Inflammatory macrophage treated with lipopolysaccharide for 4 hours (primary cell): Measurements from ENCODE around the gene SLC35D3.
"Not testable (repeated sequence)": the region's sequence is repeated elsewhere in the genome, so short reads cannot be mapped to it uniquely, and the experiment has no call there.

Experiments
- DNase-seq: peaks from one replicate; pipeline ENCODE4 v3.0.0-alpha.2; 2020

Gene SLC35D3

DNA sequence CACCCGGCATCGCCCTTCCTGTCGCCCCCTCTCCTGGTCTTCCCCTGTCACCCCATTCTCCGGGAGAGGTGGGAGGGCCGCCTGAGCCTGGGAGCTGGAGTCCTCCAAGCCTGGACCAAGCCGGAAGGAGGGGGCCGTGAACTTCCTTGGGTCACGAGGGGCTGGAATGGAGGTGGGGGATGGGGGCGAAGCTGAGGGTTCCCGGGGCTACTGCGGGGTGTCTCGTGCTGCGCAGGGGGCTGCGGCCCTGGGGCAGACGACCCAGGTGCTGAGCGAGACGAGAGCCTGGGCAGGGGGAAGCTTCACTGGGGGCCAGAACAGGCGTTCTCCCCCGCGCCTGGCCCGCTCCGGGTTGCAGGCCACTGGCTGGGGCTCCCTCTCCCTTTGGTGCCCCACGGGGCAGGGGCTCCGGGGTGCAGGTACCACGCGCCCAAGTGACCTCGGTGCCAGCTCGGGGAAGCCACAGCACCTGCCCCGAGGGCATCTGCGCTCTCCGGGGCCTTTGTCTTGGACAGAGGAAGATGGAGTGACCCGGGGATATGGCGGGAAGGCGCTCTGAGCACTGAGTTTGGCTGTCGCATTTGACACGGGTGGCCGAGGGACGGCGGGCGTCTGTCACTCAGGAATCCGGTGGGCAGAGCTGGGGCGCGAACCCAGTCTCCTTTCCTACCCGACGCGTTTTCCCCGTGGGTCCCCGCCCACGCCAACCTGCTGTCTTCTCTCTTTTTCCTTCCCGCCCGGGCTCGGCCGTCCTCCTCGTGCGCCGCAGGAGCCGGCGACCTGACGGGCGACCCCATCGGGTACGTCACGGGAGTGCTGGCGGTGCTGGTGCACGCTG, 1.2 kb downstream of the SLC35D3 start:
- no peak for DNase-seq

DNA sequence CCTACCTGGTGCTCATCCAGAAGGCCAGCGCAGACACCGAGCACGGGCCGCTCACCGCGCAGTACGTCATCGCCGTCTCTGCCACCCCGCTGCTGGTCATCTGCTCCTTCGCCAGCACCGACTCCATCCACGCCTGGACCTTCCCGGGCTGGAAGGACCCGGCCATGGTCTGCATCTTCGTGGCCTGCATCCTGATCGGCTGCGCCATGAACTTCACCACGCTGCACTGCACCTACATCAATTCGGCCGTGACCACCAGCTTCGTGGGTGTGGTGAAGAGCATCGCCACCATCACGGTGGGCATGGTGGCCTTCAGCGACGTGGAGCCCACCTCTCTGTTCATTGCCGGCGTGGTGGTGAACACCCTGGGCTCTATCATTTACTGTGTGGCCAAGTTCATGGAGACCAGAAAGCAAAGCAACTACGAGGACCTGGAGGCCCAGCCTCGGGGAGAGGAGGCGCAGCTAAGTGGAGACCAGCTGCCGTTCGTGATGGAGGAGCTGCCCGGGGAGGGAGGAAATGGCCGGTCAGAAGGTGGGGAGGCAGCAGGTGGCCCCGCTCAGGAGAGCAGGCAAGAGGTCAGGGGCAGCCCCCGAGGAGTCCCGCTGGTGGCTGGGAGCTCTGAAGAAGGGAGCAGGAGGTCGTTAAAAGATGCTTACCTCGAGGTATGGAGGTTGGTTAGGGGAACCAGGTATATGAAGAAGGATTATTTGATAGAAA, 2.0 kb downstream of the SLC35D3 start:
- no peak for DNase-seq

DNA sequence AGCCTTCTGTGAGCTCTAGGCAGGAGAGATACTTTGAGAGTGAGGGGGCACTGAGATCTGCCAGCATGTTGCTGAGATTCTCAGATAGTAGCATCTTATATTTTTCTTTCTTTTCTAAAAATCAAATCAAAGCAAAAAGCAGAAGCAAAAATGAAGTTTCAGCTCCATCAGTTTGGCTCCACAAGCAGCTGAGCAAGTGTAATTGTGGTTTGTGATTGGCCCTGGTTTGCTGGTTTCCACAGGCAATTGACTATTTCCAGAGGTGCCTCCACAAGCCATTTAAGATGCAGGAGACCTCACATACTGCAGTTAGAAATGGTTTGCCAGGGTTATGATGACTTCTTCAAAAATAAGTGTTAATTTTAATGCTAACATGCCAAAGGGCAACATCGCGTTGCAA, 4.3 kb downstream of the SLC35D3 start:
- no peak for DNase-seq

DNA sequence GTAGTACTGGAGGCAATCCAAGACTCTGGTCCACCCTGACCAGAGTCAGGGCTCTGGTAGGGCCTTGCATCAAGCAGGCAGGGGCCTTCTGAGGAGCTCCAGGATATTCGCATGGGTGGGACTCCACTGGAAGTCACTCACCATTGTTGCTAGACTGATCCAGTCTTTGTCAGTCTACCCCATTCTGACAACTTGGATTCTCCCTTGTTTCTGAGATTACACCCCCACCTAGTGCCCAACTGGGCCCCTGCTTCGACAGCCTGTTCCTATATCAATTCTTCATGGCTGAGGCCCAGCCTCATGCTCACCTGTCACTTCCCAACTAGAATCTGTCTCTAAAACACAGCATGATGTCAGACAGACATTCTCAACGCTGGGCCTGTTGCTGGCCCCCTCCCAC, 5.2 kb downstream of the SLC35D3 start:
- DNase-seq = no peak

DNA sequence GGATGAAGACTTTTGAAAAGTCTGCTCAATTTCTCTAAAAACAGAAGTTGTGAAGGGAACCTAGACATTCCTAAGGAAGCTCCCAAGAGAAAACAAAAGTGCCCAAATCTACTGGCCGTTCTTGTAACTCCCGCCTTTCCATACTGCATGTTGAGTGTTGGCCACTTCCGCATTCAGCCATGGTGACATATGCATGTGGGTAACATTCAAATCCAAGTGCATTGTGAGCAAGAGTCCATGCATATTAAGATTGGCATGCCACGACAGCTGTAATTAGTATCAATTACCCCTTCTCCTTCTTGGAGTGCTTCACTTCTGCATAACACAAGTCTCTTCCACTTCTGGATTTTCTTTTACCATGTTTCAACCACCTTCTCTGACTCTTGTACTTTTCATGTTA, 8.4 kb downstream of the SLC35D3 start:
- DNase-seq = no peak

DNA sequence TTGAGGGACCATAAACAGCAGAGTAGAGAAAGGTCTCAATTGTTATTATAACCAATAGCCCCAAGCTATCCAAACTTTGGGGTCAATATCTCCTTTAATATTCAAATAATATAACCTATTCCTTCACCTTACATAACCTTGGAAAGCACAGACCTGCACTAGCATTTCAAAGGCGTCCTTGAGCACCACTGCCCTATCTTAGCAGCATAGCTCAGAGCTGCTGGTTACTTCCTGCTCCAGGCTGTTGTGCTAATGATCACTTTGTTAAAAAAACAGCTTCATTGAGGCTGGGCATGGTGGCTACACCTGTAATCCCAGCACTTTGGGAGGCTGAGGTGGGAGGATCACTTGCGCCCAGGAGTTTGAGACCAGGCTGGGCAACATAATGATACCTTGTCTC, 10.5 kb downstream of the SLC35D3 start:
- DNase-seq = no peak

DNA sequence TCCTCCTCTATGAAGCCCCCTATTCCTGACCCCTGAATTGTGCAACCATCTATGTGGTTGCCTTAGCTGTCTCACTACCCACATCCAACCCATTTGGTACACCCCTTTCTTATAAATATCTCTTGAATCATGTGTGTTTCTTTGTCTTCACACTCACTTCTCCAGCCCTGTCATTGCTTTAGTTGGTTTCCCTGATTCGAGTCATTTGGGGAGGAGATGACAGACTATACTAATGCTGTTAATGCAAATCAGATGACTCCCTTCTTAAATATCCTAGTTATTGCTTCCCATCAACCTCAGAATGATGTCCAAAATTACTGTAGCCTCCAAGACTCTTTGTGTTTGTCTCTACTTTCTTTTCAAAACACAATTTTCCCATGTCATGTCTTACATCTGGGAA, 23.0 kb downstream of the SLC35D3 start:
- no peak for DNase-seq

DNA sequence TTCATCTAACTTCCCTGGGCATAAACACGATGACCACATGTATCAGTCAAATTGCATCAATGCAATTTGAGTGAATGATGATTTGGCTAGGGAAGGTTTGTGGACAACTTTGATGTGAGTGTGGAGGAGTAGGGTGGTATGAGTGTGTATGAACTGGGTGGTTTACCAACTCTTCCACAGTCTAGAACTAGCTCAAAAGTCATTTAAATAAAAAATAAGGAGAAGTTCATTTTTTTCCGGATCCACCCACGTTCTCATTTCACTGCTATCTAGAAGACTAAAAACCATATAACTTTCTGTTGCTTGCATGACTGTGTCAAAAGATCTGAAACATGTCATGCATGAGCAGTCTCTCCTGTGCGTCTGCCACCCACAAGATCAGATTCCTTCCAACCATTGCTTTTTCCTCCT, 23.6 kb downstream of the SLC35D3 start:
- peak; percentile 39 for DNase-seq

DNA sequence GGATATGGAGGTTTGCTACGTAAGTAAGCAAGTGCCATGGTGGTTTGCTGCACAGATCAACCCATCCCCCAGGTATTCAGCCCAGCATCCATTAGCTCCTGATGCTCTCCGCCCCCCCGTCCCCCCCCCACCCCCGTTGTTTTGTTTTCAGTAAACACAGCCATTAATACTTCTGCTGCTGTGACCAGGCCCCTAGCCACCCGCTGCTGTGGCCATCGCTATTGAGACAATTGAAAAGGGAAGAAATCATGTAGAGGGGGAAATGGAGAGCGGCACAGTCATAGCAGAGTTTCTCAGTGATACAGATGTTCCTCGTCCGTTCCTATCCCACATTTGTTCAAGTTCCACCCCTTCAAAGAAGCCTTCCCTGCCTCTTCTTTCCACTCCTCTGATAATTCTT, 24.9 kb downstream of the SLC35D3 start:
- DNase-seq = no peak

DNA sequence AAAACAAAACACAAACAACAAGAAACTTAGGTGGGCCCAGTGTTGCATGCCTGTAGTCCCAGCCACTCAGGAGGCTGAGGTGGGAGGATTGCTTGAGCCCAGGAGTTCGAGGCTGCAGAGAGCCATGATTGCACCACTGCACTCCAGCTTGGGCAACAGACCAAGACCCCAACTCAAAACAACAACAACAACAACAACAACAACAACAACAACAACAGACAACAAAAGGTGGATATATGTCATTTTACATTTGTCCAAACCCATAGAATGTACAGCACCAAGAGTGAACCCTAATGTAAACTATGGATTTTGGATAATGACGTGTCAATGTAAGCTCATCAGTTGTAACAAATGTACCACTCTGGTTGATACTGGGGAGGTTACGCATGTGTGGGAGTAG, 27.9 kb downstream of the SLC35D3 start:
- not testable (repeated sequence) for DNase-seq

DNA sequence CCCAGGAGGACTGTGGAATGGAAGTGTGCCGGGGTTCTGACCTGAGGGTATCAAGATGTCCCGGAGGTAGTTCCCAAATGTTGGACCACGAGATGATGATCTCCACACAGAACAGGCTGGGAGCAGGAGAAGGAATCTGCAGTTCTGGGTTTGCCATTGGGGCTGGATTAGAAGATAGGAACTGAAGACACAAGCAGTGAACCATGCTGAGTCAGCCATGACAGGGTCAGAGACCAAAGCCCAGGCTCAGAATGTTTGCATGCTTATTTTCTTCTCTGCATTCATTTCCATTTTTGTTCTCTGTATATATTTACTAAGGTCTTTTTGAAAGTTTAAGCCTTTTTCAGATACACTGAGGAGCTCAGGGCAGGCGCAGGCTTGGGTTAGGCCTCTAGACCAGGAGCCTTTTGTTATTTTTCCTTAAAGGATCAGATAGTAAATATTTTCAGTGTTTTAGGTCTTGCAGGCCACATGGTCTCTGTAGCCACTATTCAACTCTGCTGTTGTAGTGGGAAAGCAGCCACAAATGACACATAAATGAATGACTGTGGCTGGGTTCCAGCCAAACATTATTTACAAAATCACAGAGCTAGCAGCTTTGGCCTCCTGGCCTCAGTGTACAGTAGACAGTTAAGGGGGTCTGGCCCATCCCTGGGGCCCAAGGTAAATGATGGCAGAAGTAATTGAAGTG, 28.5 kb downstream of the SLC35D3 start:
- DNase-seq = no peak

DNA sequence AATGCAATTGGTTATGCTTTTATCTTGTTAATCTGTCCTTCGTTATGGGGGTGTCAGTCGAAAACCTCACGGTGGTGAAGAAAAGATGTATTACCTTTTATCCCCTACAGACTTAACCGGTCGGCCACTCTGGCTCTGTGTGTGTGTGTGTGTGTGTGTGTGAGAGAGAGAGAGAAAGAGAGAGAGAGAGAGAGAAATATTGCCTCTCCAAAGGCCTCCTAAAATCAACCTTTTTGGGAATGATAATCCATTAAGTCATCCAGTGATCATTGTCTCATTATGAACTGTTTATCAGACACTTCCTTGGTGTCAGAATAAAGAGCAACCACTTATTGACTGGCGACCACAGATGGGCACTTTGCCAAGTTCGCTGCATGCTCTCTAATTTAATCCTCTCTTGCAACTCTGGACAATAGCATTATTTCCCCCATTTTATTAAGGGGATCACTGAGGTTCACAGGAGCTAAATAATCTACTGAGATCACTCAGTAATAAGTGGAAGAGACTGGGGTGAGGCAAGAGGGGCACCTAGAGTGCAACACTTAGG, 30.7 kb downstream of the SLC35D3 start:
- DNase-seq = no peak

DNA sequence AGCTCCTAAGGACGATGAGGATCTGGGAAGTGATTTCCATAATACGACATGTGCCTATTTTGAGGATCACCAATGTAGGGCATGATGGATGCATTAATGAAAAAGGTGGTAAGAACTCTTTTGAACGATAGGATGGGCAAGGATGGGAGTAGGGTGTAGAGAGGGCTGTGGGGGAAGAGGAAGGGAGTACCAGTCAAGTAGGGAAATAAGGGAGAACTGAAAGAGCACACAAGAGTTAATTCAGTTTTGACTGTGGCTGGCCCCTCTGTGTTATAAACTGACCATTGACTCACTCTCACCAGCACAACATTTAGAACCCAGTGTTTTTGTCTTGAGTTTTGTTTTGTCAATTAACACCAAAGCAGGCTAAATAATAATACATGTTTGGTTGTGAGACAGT, 33.0 kb downstream of the SLC35D3 start:
- no peak for DNase-seq

DNA sequence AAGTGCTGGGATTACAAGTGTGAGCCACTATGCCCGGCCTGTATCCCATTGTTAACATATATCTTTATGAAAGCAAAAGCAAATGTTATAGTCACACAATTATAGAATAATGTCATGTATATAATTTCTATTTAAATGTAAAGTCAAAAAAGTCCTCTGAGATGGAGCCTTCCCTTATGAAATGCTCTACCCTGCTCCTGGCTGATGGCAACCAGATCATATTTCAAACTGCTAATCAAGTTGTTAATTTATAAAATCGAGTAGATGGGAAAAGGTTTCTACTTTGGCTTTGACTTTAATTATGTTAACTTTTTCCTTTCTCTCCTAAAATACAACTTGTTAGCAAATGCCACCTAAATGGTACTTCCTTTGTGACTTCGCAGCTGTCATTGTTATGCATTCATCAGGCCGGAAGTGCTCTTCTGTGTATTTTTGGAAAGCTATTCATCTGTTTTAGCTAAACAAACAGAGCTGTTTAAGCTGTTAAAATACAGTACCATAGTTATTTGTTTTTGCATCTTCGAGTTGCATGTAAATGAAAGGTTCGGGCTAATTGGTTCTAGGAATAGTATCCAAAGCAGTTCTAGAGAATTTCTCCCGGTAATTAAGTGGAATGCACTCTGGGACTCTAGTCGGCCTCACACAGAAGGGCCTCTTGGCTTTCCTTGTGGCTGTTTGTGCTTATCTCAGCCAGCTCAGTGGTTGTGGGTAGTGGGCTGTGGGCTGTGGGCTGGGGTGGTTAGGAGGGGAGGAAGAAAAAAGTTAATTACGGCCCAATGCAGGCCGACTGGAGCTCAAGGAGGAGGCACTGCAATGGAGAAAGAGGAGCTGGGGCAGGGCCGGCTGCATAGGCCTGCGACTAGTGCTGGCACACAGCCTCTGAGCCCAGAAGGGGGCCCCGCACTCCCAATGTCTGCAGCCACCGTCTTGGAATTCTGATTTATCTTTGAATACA, 34.8 kb downstream of the SLC35D3 start:
- no peak for DNase-seq

DNA sequence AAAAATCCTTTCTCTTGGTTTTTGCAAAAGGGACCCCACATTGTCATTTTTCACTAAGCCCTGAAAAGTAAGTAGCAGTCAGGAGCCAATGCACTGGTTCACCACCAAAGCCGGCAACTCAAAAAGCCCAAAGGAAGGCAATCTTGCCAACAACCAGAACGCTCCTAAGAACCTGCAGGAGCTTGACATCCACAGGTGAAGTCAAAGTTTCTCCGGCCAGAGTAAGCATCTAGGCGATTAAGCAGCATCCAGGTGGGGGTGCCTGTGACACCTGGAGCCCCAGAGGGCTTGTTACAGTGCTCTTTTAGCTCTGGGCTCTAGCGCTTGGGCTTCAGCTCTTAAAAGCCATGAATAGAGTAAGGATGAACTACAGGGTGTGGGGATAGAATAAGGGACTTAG, 36.1 kb downstream of the SLC35D3 start:
- DNase-seq = no peak

DNA sequence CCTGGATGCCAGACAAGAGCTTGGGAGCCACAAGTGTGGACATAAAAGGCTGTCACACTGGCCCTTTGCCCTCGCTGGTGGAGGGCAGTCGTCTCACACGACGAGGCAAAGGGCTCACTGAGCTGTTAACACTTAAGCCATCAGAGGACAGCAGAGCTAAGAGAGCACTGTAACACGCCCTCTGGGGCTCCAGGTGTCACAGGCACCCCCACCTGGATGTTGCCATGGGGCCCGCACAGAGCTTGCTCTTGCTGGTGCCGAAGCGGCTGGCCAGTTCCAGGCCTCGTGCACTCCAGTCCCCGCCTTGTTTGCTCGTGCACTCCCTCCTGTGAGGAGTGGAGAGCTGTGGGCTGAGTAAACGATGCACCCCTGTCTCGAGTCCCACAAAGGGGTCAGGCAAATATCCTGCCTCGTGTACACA, 37.4 kb downstream of the SLC35D3 start:
- DNase-seq = no peak

DNA sequence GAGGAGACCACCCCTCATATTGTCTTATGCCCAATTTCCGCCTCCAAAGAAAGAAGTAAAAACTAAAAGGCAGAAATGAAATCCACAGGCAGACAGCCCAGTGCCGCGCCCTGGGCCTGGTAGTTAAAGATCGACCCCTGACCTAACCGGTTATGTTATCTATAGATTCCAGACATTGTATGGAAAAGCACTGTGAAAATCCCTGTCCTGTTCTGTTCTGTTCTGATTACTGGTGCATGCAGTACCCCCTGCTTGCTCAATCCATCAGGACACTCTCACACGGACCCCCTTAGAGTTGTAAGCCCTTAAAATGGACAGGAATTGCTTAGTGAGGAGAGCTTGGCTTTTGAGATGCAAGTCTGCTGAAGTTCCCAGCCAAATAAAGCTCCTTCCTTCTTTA, 37.8 kb downstream of the SLC35D3 start:
- not testable (repeated sequence) for DNase-seq

DNA sequence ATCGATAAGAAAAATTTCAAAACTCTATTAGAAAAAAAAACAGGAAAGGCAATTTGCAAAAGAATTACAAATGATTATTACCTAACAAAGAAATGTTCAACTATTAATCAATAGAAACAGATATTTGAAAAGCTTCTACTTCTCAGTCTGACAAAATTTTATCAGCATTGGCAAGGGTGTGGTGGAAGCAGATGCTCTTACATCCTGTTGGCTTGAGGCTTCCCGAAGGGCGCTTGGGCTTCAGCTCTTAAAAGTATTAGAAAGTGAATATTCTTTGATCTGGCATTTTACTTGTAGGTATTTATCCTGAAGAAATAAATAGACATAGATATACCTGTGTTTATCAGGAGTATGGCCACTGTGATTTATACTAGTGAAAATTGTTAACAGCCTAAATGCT, 38.7 kb downstream of the SLC35D3 start:
- DNase-seq = no peak

DNA sequence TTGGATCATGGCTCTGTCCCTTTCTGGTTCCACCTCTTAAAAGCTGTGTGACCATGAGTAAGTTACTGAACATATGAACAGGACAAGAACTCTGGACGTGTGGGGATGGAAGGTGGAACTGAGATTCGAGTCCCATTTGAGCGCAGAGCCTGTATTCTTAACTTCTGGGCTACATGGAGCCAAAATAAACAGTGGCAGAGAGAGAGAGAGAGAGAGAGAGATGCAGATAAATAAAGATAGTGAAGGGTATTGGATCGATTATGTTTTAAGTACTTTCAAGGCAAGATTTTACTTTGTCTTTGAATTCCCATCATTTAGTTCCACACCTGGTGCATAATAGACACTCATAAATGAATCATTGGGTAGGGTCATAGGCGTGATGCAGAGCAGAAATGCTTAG, 39.7 kb downstream of the SLC35D3 start:
- no peak for DNase-seq

DNA sequence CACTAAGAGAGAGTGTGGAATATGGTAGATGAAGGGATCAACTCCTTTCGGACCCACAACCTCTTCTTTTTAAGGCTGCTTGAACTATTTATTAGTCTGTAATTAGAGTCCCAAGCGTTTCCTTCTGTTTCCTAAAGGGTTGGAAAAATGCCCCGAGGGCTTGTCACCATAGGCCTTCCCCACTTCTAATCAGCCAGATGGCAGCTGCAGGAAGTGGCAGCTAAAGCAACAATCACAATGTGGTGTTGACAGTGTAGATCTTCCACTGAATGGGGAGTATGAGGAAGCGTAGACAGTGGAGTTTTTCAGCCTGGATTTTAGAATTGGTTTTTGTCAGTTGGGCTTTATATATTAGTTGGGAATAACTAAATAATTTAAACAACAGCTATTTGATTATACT, 40.6 kb downstream of the SLC35D3 start:
- DNase-seq = no peak

DNA sequence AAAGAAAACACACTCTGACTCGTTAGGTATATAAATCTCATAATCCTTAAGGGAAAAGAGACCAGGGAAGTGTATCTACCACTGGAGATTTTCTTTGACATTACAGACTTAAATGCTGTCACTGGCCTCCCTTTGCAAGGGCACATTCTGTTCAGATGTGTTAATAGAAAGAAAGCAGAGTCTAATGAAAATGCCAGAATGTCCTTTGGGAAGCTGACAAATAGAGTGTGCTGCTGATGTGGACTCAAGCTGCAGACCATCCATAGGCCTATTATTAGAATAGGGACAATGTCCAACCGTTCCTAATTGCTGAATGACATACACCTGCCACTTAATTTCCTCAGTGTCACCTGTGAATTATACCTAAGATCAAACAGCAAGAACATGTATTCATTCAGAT, 41.2 kb downstream of the SLC35D3 start:
- DNase-seq = no peak

DNA sequence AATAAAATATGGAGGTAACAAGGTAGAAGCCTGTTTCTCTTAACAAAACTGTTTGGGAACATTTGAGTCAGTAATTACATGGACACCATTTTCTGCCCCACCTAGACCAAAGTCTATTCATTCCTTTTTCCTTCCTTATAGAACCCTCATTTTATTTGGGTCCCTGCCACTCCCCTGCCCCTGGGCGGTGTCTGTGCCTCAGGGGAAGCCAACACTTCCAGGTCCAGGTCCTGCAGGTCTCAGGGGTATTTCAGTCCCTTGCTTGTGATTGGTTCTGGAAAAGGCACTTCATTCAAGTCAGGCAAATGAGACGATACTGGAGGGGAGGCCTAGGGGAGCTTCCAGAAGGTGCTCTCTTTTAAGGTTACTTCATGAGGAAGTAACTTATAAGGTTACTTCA, 42.3 kb downstream of the SLC35D3 start:
- no peak for DNase-seq
